Mesendoderm (in vitro differentiated cells): ENCODE measurements around the gene WNT4.

Experiments used
- DNase-seq: peaks from one replicate; pipeline ENCODE4 v3.0.0; 2013
- H2AK5ac ChIP-seq: 2 replicates; pipeline ENCODE4 v1.6.1; 2013; ENCODE audit warnings: low read length, inconsistent platforms
- H2BK120ac ChIP-seq: 2 replicates; pipeline ENCODE4 v1.6.1; 2013; ENCODE audit warnings: low read depth, mild to moderate bottlenecking, low read length, moderate library complexity, mixed read lengths
- H2BK15ac ChIP-seq: replicated peaks from 2 replicates; pipeline ENCODE4 v1.6.1; 2013; ENCODE audit warnings: low read depth, mild to moderate bottlenecking, moderate library complexity
- H2BK5ac ChIP-seq: 2 replicates; pipeline ENCODE4 v1.6.1; 2013; ENCODE audit warnings: low read length, inconsistent platforms
- H3K18ac ChIP-seq: 2 replicates; pipeline ENCODE4 v1.6.1; 2013; ENCODE audit warnings: mild to moderate bottlenecking, low read length, mixed read lengths
- H3K23ac ChIP-seq: one replicate; pipeline ENCODE4 v1.6.1; 2013; ENCODE audit warnings: low read length
- H3K27ac ChIP-seq: 2 replicates; pipeline ENCODE4 v1.5.1; 2013; ENCODE audit warnings: low read depth, mild to moderate bottlenecking, inconsistent platforms, low read length, moderate library complexity
- H3K27me3 ChIP-seq: 2 replicates; pipeline ENCODE4 v1.6.1; 2013; ENCODE audit warnings: low read length, control low read depth, mild to moderate bottlenecking, inconsistent platforms; ENCODE audit not compliant: insufficient read depth, poor library complexity
- H3K36me3 ChIP-seq: 2 replicates; pipeline ENCODE4 v1.6.1; 2013; ENCODE audit warnings: low read length, inconsistent platforms; ENCODE audit not compliant: control insufficient read depth, insufficient read depth
- H3K4ac ChIP-seq: one replicate; pipeline ENCODE4 v1.6.1; 2013; ENCODE audit warnings: low read depth, mild to moderate bottlenecking, low read length, moderate library complexity
- H3K4me1 ChIP-seq: 2 replicates; pipeline ENCODE4 v1.6.1; 2013; ENCODE audit warnings: low read depth, low read length, inconsistent platforms; ENCODE audit not compliant: control insufficient read depth
- H3K4me2 ChIP-seq: 2 replicates; pipeline ENCODE4 v1.6.1; 2013; ENCODE audit warnings: low read length
- H3K4me3 ChIP-seq: 2 replicates; pipeline ENCODE4 v1.5.1; 2013; ENCODE audit warnings: mild to moderate bottlenecking, low read length
- H3K56ac ChIP-seq: one replicate; pipeline ENCODE4 v1.6.1; 2013; ENCODE audit warnings: low read length
- H3K79me1 ChIP-seq: 2 replicates; pipeline ENCODE4 v1.6.1; 2013; ENCODE audit warnings: low read length, inconsistent platforms
- H3K79me2 ChIP-seq: 2 replicates; pipeline ENCODE4 v1.6.1; 2013; ENCODE audit warnings: mild to moderate bottlenecking, low read length; ENCODE audit not compliant: control insufficient read depth, insufficient read depth
- H3K9ac ChIP-seq: 2 replicates; pipeline ENCODE4 v1.6.1; 2013; ENCODE audit warnings: low read length, inconsistent platforms
- H4K5ac ChIP-seq: one replicate; pipeline ENCODE4 v1.6.1; 2013; ENCODE audit warnings: low read length
- H4K8ac ChIP-seq: one replicate; pipeline ENCODE4 v1.6.1; 2013; ENCODE audit warnings: low read depth, mild to moderate bottlenecking, control low read depth, low read length, moderate library complexity
- WGBS: extraction: QIAGEN DNeasy Blood & Tissue Kit; methylation state at CpG from one replicate; pipeline ENCODE4 v1.1.7; 2013; ENCODE audit warnings: low lambda C conversion rate, missing lambda C conversion rate; ENCODE audit not compliant: insufficient coverage; ENCODE audit errors: extremely low coverage; 5-methylcytosine and 5-hydroxymethylcytosine counted together

Gene WNT4

GRCh38 chr1:22122273-22123070 lies 20.4 kb downstream of the WNT4 start:
- H3K4me1 ChIP-seq, result no peaks in the 10 kb centered on the region
- WGBS, result no CpG with 5 or more reads among the region's 21 CpGs
- no peak overlapping the region for H3K23ac ChIP-seq
- no peaks in the 10 kb centered on the region for H3K27me3 ChIP-seq
- H3K4me2 ChIP-seq, result no peak overlapping the region
- no peak overlapping the region for H2AK5ac ChIP-seq
- H3K4me3 ChIP-seq, result no peak overlapping the region
- H4K8ac ChIP-seq, result no peak overlapping the region
- no peak overlapping the region for H4K5ac ChIP-seq
- no peak overlapping the region for H3K4ac ChIP-seq
- H3K36me3 ChIP-seq, result no peaks in the 10 kb centered on the region
- H3K18ac ChIP-seq, result no peak overlapping the region
- H3K79me2 ChIP-seq, result no peaks in the 10 kb centered on the region
- H2BK15ac ChIP-seq, result no peak overlapping the region
- H3K27ac ChIP-seq, result no peak overlapping the region
- no peak overlapping the region for H2BK120ac ChIP-seq
- no peak for DNase-seq
- H3K56ac ChIP-seq, result no peak overlapping the region
- no peaks in the 10 kb centered on the region for H3K79me1 ChIP-seq
- H3K9ac ChIP-seq, result no peak overlapping the region
- no peak overlapping the region for H2BK5ac ChIP-seq

GRCh38 chr1:22121421-22121911 lies 21.4 kb downstream of the WNT4 start:
- no peak overlapping the region for H3K27ac ChIP-seq
- no CpG with 5 or more reads among the region's 15 CpGs for WGBS
- H4K5ac ChIP-seq, result no peak overlapping the region
- H3K23ac ChIP-seq, result no peak overlapping the region
- no peaks in the 10 kb centered on the region for H3K4me1 ChIP-seq
- no peak overlapping the region for H3K9ac ChIP-seq
- no peak overlapping the region for H2BK5ac ChIP-seq
- no peak overlapping the region for H4K8ac ChIP-seq
- H2BK120ac ChIP-seq, result no peak overlapping the region
- H3K18ac ChIP-seq, result no peak overlapping the region
- peak; percentile 88 for DNase-seq
- H3K79me1 ChIP-seq, result peaks cover 2% of the 10 kb centered on the region
- no peak overlapping the region for H3K4me3 ChIP-seq
- H2AK5ac ChIP-seq, result no peak overlapping the region
- H3K4ac ChIP-seq, result no peak overlapping the region
- H3K36me3 ChIP-seq, result no peaks in the 10 kb centered on the region
- no peak overlapping the region for H2BK15ac ChIP-seq
- H3K4me2 ChIP-seq, result no peak overlapping the region
- no peaks in the 10 kb centered on the region for H3K79me2 ChIP-seq
- H3K27me3 ChIP-seq, result no peaks in the 10 kb centered on the region
- H3K56ac ChIP-seq, result no peak overlapping the region

- H3K4me1 ChIP-seq, result no peaks in the 10 kb centered on the region
- H3K4me2 ChIP-seq, result no peak overlapping the region
- H3K23ac ChIP-seq, result no peak overlapping the region
- no peak overlapping the region for H2AK5ac ChIP-seq
- no peak overlapping the region for H3K56ac ChIP-seq
- no peak for DNase-seq
- no peak overlapping the region for H3K18ac ChIP-seq
- no peak overlapping the region for H3K27ac ChIP-seq
- no peak overlapping the region for H3K9ac ChIP-seq
- no peaks in the 10 kb centered on the region for H3K36me3 ChIP-seq
- H2BK5ac ChIP-seq, result no peak overlapping the region
- H2BK120ac ChIP-seq, result no peak overlapping the region
- WGBS, result no CpG with 5 or more reads among the region's 11 CpGs
- H3K4me3 ChIP-seq, result no peak overlapping the region
- no peak overlapping the region for H4K8ac ChIP-seq
- H3K79me2 ChIP-seq, result no peaks in the 10 kb centered on the region
- H4K5ac ChIP-seq, result no peak overlapping the region
- H2BK15ac ChIP-seq, result no peak overlapping the region
- no peaks in the 10 kb centered on the region for H3K27me3 ChIP-seq
- H3K79me1 ChIP-seq, result peaks cover 2% of the 10 kb centered on the region
- H3K4ac ChIP-seq, result no peak overlapping the region
These were observed 22.5 kb downstream of the WNT4 start for GRCh38 chr1:22120469-22120790.

DNA sequence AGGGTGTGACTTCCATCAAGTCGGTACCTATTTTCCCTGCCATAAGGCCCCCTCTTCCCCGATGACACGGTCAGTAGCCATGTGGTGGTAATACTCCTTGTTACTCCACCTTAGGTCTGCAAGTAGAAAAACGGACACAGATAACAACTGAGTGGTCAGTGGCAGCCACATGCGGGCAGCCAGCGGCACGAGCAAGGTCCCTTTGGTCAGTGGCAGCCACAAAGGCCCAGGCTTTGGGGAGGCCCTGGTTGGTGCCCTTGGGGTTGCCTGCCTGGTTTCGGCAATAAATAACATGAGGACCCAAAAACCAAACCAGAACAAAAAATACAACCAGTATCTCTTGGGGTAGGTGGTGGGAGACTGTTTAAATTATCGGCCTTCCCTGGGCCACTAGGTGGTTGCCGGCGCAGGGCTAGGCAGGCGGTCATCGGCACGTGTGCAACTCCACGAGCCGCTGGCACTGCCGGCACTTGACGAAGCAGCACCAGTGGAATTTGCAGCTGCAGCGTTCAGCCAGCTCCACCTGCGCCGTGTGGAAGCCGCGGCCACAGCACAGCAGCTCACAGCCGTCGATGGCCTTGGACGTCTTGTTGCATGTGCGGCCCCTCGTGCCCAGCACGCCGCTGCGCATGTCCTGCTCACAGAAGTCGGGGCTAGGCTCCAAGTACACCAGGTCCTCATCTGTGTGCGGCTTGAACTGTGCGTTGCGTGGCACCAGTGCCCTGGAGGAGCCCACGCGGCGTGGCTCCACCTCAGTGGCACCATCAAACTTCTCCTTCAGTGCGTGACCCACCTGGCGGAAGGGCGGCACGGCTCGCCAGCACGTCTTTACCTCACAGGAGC lies 23.1 kb downstream of the WNT4 start:
- H2BK15ac ChIP-seq, result no peak overlapping the region
- H2BK120ac ChIP-seq, result no peak overlapping the region
- no peak overlapping the region for H2BK5ac ChIP-seq
- no peak overlapping the region for H3K9ac ChIP-seq
- no peak overlapping the region for H3K4me2 ChIP-seq
- no peaks in the 10 kb centered on the region for H3K79me2 ChIP-seq
- peaks cover under 1% of the 10 kb centered on the region for H3K4me1 ChIP-seq
- no peak overlapping the region for H3K27ac ChIP-seq
- H3K4ac ChIP-seq, result no peak overlapping the region
- H3K23ac ChIP-seq, result no peak overlapping the region
- DNase-seq, result no peak
- no peaks in the 10 kb centered on the region for H3K27me3 ChIP-seq
- H3K56ac ChIP-seq, result no peak overlapping the region
- no peak overlapping the region for H3K4me3 ChIP-seq
- H3K79me1 ChIP-seq, result peaks cover 5% of the 10 kb centered on the region
- no CpG with 5 or more reads among the region's 44 CpGs for WGBS
- no peak overlapping the region for H4K5ac ChIP-seq
- H3K36me3 ChIP-seq, result no peaks in the 10 kb centered on the region
- H3K18ac ChIP-seq, result no peak overlapping the region
- H2AK5ac ChIP-seq, result no peak overlapping the region
- no peak overlapping the region for H4K8ac ChIP-seq

- no peak for DNase-seq
- H3K56ac ChIP-seq, result no peak overlapping the region
- no CpG with 5 or more reads among the region's 8 CpGs for WGBS
- no peak overlapping the region for H2BK5ac ChIP-seq
- no peak overlapping the region for H4K5ac ChIP-seq
- peaks cover 4% of the 10 kb centered on the region for H3K4me1 ChIP-seq
- H4K8ac ChIP-seq, result no peak overlapping the region
- H3K4me3 ChIP-seq, result no peak overlapping the region
- no peaks in the 10 kb centered on the region for H3K27me3 ChIP-seq
- no peak overlapping the region for H2BK120ac ChIP-seq
- no peak overlapping the region for H2BK15ac ChIP-seq
- no peak overlapping the region for H3K27ac ChIP-seq
- no peak overlapping the region for H3K9ac ChIP-seq
- H3K4ac ChIP-seq, result no peak overlapping the region
- no peak overlapping the region for H3K4me2 ChIP-seq
- no peaks in the 10 kb centered on the region for H3K79me2 ChIP-seq
- no peak overlapping the region for H3K18ac ChIP-seq
- peaks cover 2% of the 10 kb centered on the region for H3K36me3 ChIP-seq
- H2AK5ac ChIP-seq, result no peak overlapping the region
- no peak overlapping the region for H3K23ac ChIP-seq
- peaks cover 14% of the 10 kb centered on the region for H3K79me1 ChIP-seq
These were observed 24.5 kb downstream of the WNT4 start for GRCh38 chr1:22118291-22118992.
